SK-N-SH treated with all-trans-retinoic acid at 6 μM for 48 hours (cell line): ENCODE measurements around the gene BNIP2.

Experiments used
- ATAC-seq: fragments of 200-7000 bp; cut with Tn5 transposase; 3 replicates; pipeline ENCODE4 v1.9.1; 2020; ENCODE audit warnings: mild to moderate bottlenecking, moderate library complexity
- ARNTL ChIP-seq: fragments of 450-650 bp; formaldehyde crosslinking; IDR thresholded peaks from 2 replicates; pipeline ENCODE4 v1.5.0; 2020; ENCODE audit warnings: low read depth, mild to moderate bottlenecking, moderate library complexity, borderline replicate concordance
- BACH2 ChIP-seq: fragments of 250-450 bp; sonication (Bioruptor Pico); IDR thresholded peaks from 2 replicates; pipeline ENCODE4 v1.9.0; 2021; ENCODE audit warnings: mild to moderate bottlenecking, borderline replicate concordance
- CSDC2 ChIP-seq: fragments of 250-450 bp; sonication (Bioruptor Pico); IDR thresholded peaks from 2 replicates; pipeline ENCODE4 v1.5.0; 2020; ENCODE audit warnings: mild to moderate bottlenecking, moderate library complexity
- ESRRG ChIP-seq: fragments of 250-450 bp; sonication (Bioruptor Pico); IDR thresholded peaks from 2 replicates; pipeline ENCODE4 v1.6.1; 2021; ENCODE audit warnings: mild to moderate bottlenecking
- ISL1 ChIP-seq: fragments of 250-450 bp; sonication (Bioruptor Pico); IDR thresholded peaks from 2 replicates; pipeline ENCODE4 v2.1.2; 2022; ENCODE audit warnings: mild to moderate bottlenecking, moderate library complexity
- OSR1 ChIP-seq: fragments of 250-450 bp; sonication (Bioruptor Pico); IDR thresholded peaks from 2 replicates; pipeline ENCODE4 v1.8.0; 2022; ENCODE audit warnings: moderate library complexity, mild to moderate bottlenecking, inconsistent platforms
- PPARA ChIP-seq: fragments of 250-450 bp; sonication (Bioruptor Pico); IDR thresholded peaks from 2 replicates; pipeline ENCODE4 v1.5.0; 2020; ENCODE audit warnings: mild to moderate bottlenecking, borderline replicate concordance
- RARB ChIP-seq: fragments of 250-450 bp; sonication (Bioruptor Pico); IDR thresholded peaks from 2 replicates; pipeline ENCODE4 v1.8.0; 2021; ENCODE audit warnings: mild to moderate bottlenecking, moderate library complexity
- SNAI2 ChIP-seq: fragments of 250-450 bp; sonication (Bioruptor Pico); IDR thresholded peaks from 2 replicates; pipeline ENCODE4 v1.5.0; 2020; ENCODE audit warnings: mild to moderate bottlenecking, moderate library complexity
- TCF4 ChIP-seq: fragments of 250-450 bp; sonication (Bioruptor Pico); IDR thresholded peaks from 2 replicates; pipeline ENCODE4 v1.8.0; 2021; ENCODE audit warnings: mild to moderate bottlenecking, moderate library complexity, borderline replicate concordance
- TOX ChIP-seq: fragments of 250-450 bp; sonication (Bioruptor Pico); IDR thresholded peaks from 2 replicates; pipeline ENCODE4 v1.8.0; 2021; ENCODE audit warnings: mild to moderate bottlenecking, moderate library complexity, borderline replicate concordance
- ZC3H10 ChIP-seq: fragments of 250-450 bp; sonication (Bioruptor Pico); IDR thresholded peaks from 2 replicates; pipeline ENCODE4 v1.5.1; 2021; ENCODE audit warnings: mild to moderate bottlenecking, moderate library complexity
- ZFP3 ChIP-seq: fragments of 250-450 bp; sonication (Bioruptor Pico); IDR thresholded peaks from 2 replicates; pipeline ENCODE4 v1.5.0; 2020; ENCODE audit warnings: mild to moderate bottlenecking, moderate library complexity
- ZFP30 ChIP-seq: fragments of 450-650 bp; formaldehyde crosslinking; IDR thresholded peaks from 2 replicates; pipeline ENCODE4 v1.5.0; 2022; ENCODE audit warnings: mild to moderate bottlenecking, moderate library complexity
- ZNF565 ChIP-seq: fragments of 450-650 bp; formaldehyde crosslinking; conservative IDR thresholded peaks from 2 replicates; pipeline ENCODE4 v1.5.0; 2020; ENCODE audit warnings: low read depth, mild to moderate bottlenecking, moderate library complexity
- ZNF70 ChIP-seq: fragments of 450-650 bp; formaldehyde crosslinking; IDR thresholded peaks from 2 replicates; pipeline ENCODE4 v1.5.0; 2020; ENCODE audit warnings: mild to moderate bottlenecking, moderate library complexity
- ZNF8 ChIP-seq: fragments of 450-650 bp; formaldehyde crosslinking; IDR thresholded peaks from 2 replicates; pipeline ENCODE4 v1.5.0; 2020; ENCODE audit warnings: mild to moderate bottlenecking, moderate library complexity
- TF ChIP-seq, protein P1 (sequence below): fragments of 250-450 bp; sonication (Bioruptor Pico); IDR thresholded peaks from 2 replicates; pipeline ENCODE4 v1.5.1; 2020; ENCODE audit warnings: low read depth, mild to moderate bottlenecking, moderate library complexity
- TF ChIP-seq, protein P2 (sequence below): fragments of 250-450 bp; sonication (Bioruptor Pico); IDR thresholded peaks from 2 replicates; pipeline ENCODE4 v1.5.1; 2021; ENCODE audit warnings: mild to moderate bottlenecking, moderate library complexity
- TF ChIP-seq, protein P3 (sequence below): fragments of 250-450 bp; sonication (Bioruptor Pico); IDR thresholded peaks from 2 replicates; pipeline ENCODE4 v1.8.0; 2021; ENCODE audit warnings: low read depth, mild to moderate bottlenecking, moderate library complexity, borderline replicate concordance
- TF ChIP-seq, protein P4 (sequence below): fragments of 250-450 bp; sonication (Bioruptor Pico); IDR thresholded peaks from 2 replicates; pipeline ENCODE4 v1.8.0; 2020; ENCODE audit warnings: mild to moderate bottlenecking, moderate library complexity, borderline replicate concordance

The BNIP2 gene

DNA sequence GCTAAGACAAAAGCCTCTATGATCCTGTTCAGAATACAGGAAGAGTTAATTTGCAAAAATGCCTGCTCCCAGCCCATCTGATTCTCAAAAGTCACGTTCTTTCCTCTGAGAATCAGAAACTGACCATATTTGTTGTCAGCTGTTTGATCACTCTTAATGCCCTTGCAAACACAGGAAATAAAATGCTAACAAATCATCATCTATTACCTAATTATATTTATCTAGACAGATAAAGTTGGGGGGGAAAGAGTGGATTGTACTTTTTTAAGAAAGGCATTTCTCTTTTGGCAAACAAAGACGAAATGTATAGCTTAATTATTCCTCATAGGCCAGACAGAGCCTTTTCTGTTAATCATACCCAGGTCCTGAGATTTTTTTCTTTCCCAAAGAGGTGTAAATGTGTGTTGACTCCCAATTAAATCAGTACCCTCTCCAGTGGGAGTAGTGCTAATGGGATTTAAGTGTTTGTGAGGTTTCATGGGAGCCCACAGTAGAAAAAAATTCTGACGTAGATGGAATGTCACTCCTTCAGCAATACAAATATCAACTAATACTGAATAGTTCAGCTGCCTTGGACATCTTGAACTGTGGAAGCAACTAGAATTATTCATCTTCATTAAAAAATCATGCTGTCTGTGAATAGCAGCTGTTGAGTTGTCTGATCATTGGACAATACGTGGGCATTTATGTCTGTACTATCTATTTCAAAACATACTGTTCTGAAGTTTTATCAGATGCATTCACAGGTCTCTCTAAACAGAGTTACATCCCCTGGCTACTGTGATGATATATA is 22.5 kb upstream of the BNIP2 start:
- ATAC-seq = no peak
- TF ChIP-seq, protein P1, sequence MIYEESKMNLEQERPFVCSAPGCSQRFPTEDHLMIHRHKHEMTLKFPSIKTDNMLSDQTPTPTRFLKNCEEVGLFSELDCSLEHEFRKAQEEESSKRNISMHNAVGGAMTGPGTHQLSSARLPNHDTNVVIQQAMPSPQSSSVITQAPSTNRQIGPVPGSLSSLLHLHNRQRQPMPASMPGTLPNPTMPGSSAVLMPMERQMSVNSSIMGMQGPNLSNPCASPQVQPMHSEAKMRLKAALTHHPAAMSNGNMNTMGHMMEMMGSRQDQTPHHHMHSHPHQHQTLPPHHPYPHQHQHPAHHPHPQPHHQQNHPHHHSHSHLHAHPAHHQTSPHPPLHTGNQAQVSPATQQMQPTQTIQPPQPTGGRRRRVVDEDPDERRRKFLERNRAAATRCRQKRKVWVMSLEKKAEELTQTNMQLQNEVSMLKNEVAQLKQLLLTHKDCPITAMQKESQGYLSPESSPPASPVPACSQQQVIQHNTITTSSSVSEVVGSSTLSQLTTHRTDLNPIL (CRISPR knock-in tag) = no peak
- TF ChIP-seq TCF4 (CRISPR knock-in tag) = no peak
- no peak for TF ChIP-seq ZC3H10
- TF ChIP-seq ZNF70 = no peak
- no peak for TF ChIP-seq CSDC2 (CRISPR knock-in tag)
- no peak for TF ChIP-seq ZFP30
- no peak for TF ChIP-seq ESRRG (CRISPR knock-in tag)
- no peak for TF ChIP-seq ISL1 (CRISPR knock-in tag)
- TF ChIP-seq ZNF565 (CRISPR knock-in tag) = no peak
- TF ChIP-seq, protein P2, sequence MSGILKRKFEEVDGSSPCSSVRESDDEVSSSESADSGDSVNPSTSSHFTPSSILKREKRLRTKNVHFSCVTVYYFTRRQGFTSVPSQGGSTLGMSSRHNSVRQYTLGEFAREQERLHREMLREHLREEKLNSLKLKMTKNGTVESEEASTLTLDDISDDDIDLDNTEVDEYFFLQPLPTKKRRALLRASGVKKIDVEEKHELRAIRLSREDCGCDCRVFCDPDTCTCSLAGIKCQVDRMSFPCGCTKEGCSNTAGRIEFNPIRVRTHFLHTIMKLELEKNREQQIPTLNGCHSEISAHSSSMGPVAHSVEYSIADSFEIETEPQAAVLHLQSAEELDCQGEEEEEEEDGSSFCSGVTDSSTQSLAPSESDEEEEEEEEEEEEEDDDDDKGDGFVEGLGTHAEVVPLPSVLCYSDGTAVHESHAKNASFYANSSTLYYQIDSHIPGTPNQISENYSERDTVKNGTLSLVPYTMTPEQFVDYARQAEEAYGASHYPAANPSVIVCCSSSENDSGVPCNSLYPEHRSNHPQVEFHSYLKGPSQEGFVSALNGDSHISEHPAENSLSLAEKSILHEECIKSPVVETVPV (CRISPR knock-in tag) = no peak
- TF ChIP-seq SNAI2 (CRISPR knock-in tag) = no peak
- no peak for TF ChIP-seq OSR1

DNA sequence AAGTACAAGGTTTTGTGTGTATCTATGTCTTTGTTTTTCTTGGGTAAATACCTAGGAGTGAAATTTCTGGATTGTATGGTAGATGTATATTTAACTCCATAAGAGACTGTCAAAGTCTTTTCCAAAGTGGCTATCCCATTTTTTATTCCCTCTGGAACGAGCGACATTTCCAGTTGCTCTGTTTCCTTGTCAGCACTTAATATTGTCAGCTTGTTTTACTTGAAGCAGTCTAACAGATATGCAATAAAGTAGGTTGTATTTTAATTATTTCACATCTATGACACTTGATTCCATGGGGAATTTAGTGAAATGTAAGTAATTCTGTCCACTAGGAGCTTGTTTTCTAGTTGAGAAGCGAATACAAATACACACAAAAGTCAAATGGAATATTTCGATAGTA is 18.5 kb upstream of the BNIP2 start:
- TF ChIP-seq ZNF8 (CRISPR knock-in tag) (no peak), OSR1 (no peak), ESRRG (CRISPR knock-in tag) (no peak), TCF4 (CRISPR knock-in tag) (no peak), ZFP3 (CRISPR knock-in tag) (no peak), ARNTL (no peak), PPARA (CRISPR knock-in tag) (no peak), TOX (CRISPR knock-in tag) (no peak), BACH2 (no peak)
- TF ChIP-seq, all 23 proteins: peak for 0
- no peak for ATAC-seq

DNA sequence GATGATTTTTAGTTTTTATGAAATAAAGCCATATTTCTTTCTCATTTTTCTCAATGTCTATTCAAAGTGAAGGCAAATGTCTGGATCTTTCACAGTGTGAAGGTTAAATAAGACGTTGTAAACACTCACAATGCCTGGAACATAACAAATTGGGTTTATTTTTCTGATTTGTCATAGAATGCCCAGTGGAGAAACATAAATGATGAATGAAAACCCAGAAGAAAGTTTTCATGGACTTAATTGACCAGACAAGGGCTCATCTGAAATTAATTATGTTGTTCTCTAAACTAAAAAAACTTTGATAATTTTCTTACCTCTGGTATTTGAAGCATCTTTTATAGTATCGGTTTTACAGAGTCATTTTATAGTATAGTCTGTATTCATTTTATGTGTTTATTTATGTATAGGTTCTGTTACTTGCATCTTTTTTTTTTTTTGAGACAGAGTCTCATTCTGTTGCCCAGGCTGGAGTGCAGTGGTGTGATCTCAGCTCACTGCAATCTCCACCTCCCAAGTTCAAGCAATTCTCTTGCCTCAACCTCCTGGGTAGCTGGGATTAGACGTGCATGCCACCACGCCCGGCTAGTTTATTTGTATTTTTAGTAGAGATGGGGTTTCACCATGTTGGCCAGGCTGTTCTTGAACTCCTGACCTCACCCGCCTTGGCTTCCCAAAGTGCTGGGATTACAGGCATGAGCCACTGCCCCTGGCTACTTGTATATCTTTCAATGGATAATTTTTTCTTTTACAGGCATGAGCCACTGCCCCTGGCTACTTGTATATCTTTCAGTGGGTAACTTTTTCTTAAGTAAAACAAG is 15.1 kb upstream of the BNIP2 start:
- no peak for ATAC-seq
- TF ChIP-seq ZNF8 (CRISPR knock-in tag) (no peak), ZNF70 (no peak)
- TF ChIP-seq, protein P2 (CRISPR knock-in tag) = no peak
- TF ChIP-seq, all 23 proteins: peak for 0

DNA sequence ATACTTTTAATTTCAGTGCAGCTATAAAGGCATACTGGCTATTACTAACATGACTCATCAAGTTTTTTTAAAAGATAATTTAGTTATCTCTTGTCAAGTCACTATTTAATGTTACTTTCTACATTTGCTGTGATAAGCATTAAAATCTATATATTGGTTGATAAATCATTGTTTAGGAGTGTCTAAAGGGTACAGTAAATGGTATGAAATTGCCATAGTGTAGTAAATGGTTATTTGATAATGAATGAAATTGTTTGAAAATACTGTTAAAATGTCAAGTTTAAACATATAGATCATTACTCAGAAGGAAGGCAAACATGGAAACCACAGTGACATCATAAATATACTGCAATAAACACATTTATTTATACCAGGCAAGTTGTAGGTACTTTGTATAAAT is 13.2 kb upstream of the BNIP2 start:
- ATAC-seq = no peak
- TF ChIP-seq ISL1 (CRISPR knock-in tag) (peak; percentile 60), RARB (CRISPR knock-in tag) (no peak), ESRRG (CRISPR knock-in tag) (no peak), ARNTL (no peak)
- TF ChIP-seq, protein P2 (CRISPR knock-in tag) = no peak

DNA sequence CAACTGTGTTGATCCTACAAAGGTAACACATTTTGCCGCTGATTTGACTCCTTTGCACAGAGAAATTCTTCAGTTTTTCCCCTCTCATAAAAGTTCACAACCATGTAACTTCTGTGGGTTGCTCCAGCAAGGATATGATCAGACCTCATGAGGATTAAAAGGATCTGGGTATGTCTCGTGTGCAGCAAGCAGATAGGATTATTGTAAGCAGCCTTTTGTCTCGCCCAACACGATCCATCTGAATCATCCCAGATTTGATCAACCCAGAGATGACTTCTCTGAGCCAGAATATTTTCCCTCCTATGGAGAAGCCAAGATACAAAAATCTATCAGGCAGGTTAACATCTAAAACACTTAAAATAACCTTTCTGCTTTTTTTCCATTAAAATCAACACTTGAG is 12.8 kb upstream of the BNIP2 start:
- no peak for ATAC-seq
- no peak for TF ChIP-seq ZFP30
- TF ChIP-seq PPARA (CRISPR knock-in tag) = no peak
- TF ChIP-seq ZNF565 (CRISPR knock-in tag) = no peak
- TF ChIP-seq ARNTL = no peak
- TF ChIP-seq, protein P3, sequence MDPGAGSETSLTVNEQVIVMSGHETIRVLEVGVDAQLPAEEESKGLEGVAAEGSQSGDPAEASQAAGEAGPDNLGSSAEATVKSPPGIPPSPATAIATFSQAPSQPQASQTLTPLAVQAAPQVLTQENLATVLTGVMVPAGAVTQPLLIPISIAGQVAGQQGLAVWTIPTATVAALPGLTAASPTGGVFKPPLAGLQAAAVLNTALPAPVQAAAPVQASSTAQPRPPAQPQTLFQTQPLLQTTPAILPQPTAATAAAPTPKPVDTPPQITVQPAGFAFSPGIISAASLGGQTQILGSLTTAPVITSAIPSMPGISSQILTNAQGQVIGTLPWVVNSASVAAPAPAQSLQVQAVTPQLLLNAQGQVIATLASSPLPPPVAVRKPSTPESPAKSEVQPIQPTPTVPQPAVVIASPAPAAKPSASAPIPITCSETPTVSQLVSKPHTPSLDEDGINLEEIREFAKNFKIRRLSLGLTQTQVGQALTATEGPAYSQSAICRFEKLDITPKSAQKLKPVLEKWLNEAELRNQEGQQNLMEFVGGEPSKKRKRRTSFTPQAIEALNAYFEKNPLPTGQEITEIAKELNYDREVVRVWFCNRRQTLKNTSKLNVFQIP = no peak
- TF ChIP-seq TOX (CRISPR knock-in tag) = no peak
- TF ChIP-seq CSDC2 (CRISPR knock-in tag) = no peak
- TF ChIP-seq, protein P2 (CRISPR knock-in tag) = no peak
- TF ChIP-seq, protein P4, sequence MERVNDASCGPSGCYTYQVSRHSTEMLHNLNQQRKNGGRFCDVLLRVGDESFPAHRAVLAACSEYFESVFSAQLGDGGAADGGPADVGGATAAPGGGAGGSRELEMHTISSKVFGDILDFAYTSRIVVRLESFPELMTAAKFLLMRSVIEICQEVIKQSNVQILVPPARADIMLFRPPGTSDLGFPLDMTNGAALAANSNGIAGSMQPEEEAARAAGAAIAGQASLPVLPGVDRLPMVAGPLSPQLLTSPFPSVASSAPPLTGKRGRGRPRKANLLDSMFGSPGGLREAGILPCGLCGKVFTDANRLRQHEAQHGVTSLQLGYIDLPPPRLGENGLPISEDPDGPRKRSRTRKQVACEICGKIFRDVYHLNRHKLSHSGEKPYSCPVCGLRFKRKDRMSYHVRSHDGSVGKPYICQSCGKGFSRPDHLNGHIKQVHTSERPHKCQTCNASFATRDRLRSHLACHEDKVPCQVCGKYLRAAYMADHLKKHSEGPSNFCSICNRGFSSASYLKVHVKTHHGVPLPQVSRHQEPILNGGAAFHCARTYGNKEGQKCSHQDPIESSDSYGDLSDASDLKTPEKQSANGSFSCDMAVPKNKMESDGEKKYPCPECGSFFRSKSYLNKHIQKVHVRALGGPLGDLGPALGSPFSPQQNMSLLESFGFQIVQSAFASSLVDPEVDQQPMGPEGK (CRISPR knock-in tag) = no peak
- TF ChIP-seq BACH2 = no peak
- TF ChIP-seq ZNF70 = no peak
- TF ChIP-seq ZNF8 (CRISPR knock-in tag) = no peak
